DMS153 (cell line): Measurements from ENCODE around the gene DNAJC9.

Experiments
- DNase-seq: peaks from one replicate; lab custom pipeline; 2025; lab: John Stamatoyannopoulos, UW

The DNAJC9 gene

DNA sequence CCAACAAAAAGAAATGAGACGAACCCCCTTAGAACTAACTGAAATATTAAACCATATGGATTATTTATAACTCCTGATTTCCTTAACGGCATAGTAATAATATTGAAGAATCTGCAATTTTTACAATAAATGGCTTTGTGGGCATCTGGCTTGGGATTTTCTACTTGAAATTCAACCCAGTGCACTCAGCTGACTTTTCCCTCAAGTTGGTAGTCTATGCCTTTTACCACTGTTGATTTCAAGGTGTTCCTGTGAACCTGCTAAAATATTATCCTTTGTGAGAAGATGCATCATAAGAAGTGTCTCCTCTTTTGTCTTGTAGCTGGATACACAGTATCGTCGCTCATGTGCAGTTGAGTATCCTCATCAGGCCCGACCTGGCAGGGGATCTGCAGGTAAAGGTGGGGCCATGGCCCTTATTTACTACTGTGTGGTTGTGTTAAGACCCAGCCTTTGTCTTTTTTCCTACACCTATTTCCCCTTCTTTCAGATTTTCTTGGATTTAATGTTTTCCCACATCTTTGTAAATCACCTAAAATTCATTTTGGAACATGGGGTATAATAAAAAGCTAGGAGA, 8.0 kb downstream of the DNAJC9 start:
- no peak for DNase-seq

- no peak for DNase-seq
These were observed 12.4 kb downstream of the DNAJC9 start for GRCh38 chr10:73234695-73235094.

GRCh38 chr10:73233883-73234282, 13.2 kb downstream of the DNAJC9 start:
- no peak for DNase-seq

DNA sequence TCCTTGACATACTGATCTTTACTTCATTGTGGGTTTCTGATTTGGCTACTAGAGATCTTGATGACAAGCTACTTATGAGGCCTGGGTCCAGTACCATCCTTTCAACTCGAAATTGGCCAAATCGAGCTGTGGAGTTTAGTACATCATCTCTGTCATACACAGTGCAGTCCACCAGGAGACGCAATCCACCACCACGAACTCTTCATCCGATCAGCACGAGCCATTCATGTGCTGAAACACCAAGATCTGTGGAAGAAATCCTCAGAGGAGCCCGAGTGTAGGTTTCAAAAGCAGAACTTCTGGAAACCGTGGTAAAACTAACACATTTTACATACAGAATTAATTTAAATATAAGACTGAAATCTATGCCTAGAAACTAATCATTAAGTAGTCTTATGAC, 14.2 kb downstream of the DNAJC9 start:
- no peak for DNase-seq

DNA sequence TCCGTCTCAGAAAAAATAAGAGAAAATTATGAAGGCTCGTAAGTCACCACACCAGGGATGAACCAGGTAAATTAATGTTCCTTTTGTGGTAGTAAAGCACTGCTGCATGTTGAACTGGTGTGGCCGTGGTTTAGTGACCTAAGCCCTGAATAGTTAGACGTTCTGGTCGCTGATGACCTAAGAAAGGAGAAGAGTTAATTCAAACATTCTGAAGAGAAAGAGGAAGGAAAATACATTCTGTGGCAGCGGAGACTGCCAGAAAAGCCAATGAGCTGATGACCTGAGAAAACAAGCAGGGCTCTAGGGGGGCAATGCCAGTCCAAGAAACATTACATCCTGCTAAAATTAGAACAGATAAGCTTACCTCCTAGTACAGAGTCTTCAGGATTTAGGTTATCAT, 17.5 kb downstream of the DNAJC9 start:
- no peak for DNase-seq

DNA sequence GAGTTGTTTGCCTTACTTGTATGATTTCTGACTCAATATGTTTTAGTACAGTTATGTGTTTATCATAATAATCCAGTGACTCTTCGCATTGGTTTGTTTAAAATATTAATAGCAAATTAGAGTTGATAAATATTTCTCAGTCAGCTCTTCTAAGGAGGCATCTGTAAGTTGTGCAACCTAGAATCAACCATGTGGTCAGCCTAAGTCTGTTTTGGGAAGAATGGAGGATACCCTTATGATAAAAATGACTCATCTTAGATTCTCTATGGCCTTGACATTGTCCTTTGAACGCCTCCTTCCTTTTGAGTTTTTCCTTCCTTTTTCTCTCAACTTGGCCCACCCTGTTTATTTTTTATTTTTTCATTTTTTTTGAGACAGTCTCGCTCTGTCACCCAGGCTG, 18.8 kb downstream of the DNAJC9 start:
- no peak for DNase-seq

DNA sequence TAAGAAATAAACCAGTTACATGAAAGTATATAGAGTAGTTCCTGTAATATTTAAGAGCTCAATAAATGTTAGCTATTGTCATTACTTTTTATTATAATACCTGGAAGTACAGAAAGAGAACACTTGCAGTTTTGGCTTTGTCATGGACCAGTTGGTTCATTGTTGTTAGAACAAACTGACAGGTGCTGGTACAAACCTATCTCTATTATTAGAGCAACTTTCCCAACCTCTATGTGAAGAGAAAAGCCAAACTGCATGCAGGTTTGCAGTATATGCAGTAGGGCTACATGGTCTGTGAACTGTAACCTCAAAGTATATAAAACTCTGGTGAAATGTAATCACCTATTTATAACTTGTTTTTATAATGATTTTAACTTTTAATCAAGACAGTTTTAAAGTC, 20.4 kb downstream of the DNAJC9 start:
- DNase-seq, result no peak

DNA sequence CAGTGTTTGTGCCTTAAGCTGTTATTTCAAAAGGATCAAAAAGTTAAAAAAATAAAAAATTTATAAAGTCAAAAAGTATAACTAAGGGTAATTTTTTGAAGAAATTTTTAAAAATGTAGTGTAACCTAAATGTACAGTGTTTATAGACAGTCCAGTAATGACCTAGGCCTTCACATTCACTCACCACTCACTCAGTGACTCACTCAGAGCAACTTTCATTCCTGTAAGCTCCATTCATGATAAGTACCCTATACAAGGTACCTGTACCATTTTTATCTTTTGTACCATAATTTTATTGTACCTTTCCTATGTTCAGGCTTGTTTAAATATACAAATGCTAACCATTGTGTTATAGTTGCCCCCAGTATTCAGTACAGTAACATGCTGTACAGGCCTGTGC, 21.5 kb downstream of the DNAJC9 start:
- DNase-seq, result no peak

DNA sequence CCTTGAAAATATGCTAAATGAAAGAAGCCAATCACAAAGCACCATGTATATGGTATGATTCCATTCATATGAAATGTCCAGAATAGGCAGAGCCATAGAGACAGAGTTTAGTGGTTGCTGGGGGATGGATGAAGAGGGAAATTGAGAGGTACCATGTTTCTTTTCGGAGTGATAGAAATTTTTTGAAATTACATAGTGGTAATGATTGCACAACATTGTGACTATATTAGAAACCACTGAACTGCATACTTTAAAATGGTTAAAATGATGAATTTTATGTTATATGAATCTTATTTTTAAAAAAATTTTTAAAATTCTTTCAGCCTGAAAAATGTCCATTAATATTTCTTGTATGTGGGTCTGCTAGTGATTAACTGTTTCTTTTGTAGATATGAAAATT, 26.1 kb downstream of the DNAJC9 start:
- DNase-seq, result no peak

DNA sequence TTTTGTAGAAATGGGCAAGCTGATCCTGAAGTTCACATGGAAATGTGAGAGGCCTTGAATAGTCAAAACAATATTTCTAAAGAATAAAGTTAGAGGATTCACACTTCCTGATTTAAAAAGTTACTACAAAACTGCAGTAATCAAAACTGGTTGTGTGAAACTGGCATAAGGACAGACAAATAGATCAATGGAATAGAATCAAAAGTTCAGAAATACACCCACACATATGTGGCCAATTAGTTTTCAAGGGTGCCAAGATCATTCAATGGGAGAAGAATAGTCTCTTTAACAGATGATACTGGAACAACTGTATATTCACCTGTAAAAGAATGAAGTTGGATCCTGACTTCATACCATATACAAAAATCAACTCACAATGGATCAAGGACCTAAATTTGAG, 27.7 kb downstream of the DNAJC9 start:
- DNase-seq, result no peak

DNA sequence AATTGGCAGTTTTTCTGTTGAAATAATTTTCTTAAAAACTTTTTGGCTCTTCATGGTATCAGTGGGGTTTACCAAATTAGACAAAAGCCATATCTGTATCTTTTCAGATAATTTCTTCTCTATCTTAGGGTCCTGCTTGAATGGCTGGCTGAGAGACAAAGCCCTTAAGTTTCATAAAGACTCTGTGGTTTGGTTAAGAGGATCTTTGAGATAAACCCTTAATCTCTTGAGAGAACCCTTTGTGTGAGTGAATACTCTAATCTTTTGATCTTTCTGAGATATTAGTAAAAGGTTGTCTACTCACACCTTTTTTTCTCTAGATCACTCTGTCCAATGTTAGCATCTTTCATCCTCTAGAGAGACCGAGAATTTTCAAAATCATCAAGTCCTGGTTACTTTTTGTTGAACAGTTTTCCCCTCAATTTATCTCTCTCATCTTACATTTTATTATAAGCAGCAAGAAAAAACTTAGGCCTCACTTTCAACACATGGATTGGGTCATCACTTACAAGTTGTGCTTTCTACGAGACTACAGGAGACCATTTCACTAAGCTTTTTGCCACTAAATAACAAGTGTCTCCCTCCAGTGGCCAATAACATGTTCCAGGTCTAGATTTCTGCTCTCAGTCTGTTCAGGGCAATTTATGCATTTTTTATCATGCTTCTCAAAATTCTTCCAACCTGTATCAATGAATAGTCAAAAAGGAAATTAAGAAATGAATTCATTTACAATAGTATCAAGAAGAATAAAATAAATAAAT, 28.4 kb downstream of the DNAJC9 start:
- no peak for DNase-seq

- no peak for DNase-seq
These were observed 29.4 kb downstream of the DNAJC9 start for GRCh38 chr10:73217628-73218027.

DNA sequence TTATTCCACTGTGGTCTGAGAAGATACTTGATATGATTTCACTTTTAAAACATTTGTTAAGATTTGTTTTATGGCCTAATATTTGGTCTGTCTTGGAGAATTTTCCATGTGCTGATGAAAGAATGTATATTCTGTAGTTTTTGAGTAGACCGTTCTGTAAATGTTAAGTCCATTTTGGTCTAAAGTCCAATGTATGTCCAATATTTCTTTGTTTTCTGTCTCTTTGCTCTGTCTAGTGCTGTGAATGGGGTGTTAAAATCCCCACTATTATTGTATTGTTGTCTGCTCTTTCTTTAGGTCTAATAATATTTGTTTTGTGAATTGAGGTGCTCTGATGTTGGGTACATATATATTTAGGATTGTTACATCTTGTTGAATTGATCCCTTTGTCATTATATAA, 31.3 kb downstream of the DNAJC9 start:
- no peak for DNase-seq

GRCh38 chr10:73211106-73211811, 35.8 kb downstream of the DNAJC9 start:
- DNase-seq, result no peak

GRCh38 chr10:73210395-73211105, 36.5 kb downstream of the DNAJC9 start:
- no peak for DNase-seq

- no peak for DNase-seq
These were observed 37.4 kb downstream of the DNAJC9 start for GRCh38 chr10:73209705-73210104.

DNA sequence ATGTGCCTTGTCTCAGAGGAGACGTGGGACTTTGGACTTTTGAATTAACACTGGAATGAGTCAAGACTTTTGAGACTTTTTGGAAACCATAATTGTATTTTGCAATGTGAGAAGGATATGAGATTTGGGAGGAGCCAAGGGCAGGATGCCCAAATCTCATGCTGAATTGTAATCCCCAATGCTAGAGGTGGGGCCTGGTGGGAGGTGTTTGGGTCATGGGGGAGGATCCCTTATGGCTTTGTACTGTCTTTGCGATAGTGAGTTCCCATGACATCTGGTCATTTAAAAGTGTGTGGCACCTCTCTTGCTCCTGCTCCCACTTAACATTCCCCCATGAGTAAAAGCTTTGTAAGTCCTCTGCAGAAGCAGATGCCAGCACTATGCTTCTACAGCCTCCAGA, 39.2 kb downstream of the DNAJC9 start:
- DNase-seq, result no peak

GRCh38 chr10:73206385-73206784, 40.7 kb downstream of the DNAJC9 start:
- no peak for DNase-seq

GRCh38 chr10:73205890-73206289, 41.2 kb downstream of the DNAJC9 start:
- DNase-seq, result no peak

- DNase-seq, result no peak
These were observed 42.0 kb downstream of the DNAJC9 start for GRCh38 chr10:73205081-73205480.
